Measurements from ENCODE around the gene ISCU. TPM values are rescaled to one million over a fixed set of nuclear protein-coding genes. Genes with fewer than 3 reads are reported as not detected.

ISCU gene
- total and polyA plus RNA-seq, 2 of the 8 experiments (the other 6 are each of a cell fraction or from before 2014, with no cell fraction given) = 72.1 to 78.1 TPM

GRCh38 chr12:108614041-108614440, 51.6 kb downstream of the ISCU start:
- TF ChIP-seq PHF8 (conservative IDR thresholded peaks at IDR 0.05; ENCODE audit: low read depth, low read length) = no peak
- TF ChIP-seq CREB1 (IDR thresholded peaks at IDR 0.05) = no peak
- no peak for TF ChIP-seq TAF7 (optimal IDR thresholded peaks at IDR 0.05; ENCODE audit: borderline replicate concordance, low read depth, low read length)
- no peak for TF ChIP-seq EGR1 (IDR thresholded peaks at IDR 0.05; ENCODE audit: borderline replicate concordance, low read depth, low read length)
- TF ChIP-seq KDM4A (IDR thresholded peaks at IDR 0.05; ENCODE audit: low read depth, low read length, severe bottlenecking) = no peak
- no peak for TF ChIP-seq EP300 (IDR thresholded peaks at IDR 0.05; ENCODE audit: borderline replicate concordance in 1 of 2, low read depth in 2 of 2, low read length in 2 of 2)
- no peak for TF ChIP-seq SP2 (IDR thresholded peaks at IDR 0.05; ENCODE audit: low read length)
- no peak for TF ChIP-seq SIRT6 (IDR thresholded peaks at IDR 0.05; ENCODE audit: low read length)
- no peak for TF ChIP-seq TBP (IDR thresholded peaks at IDR 0.05; ENCODE audit: low read depth, low read length)
- no peak for TF ChIP-seq BCL11A (IDR thresholded peaks at IDR 0.05; ENCODE audit: low read depth in 2 of 2, low read length in 2 of 2)
- no peak for TF ChIP-seq YY1 (IDR thresholded peaks at IDR 0.05; ENCODE audit: low read depth, low read length)
- H3K9ac ChIP-seq (replicated peaks in 1 of 4; ENCODE audit: extremely low read depth in 1 of 4, low read depth in 3 of 4, low read length in 3 of 4) = no peak overlapping the region
- no peaks in the 10 kb centered on the region for H3K9me3 ChIP-seq (ENCODE audit: insufficient read depth in 2 of 2, low read depth in 1 of 2, low read length in 1 of 2)
- H4K91ac ChIP-seq (replicated peaks; ENCODE audit: insufficient read length, low read length) = peak overlapping the region; percentile 0
- no peaks in the 10 kb centered on the region for H3K79me2 ChIP-seq (ENCODE audit: control insufficient read depth in 1 of 2, insufficient read depth in 2 of 2, low read length in 2 of 2)
- WGBS, 2 experiments (ENCODE audit: extremely low coverage in 1 of 2, insufficient coverage in 1 of 2, insufficient read length in 1 of 2, insufficient replicate concordance in 2 of 2, low coverage in 1 of 2, low lambda C conversion rate in 2 of 2, missing lambda C conversion rate in 1 of 2) = 94% methylated on average over 4 of the region's 4 CpGs; no CpG with 5 or more reads in 1 of the 2 experiments
- H3K18ac ChIP-seq (ENCODE audit: extremely low read depth, low read length) = no peak overlapping the region
- no peaks in the 10 kb centered on the region for H3K36me3 ChIP-seq (ENCODE audit: control insufficient read depth in 2 of 4, insufficient read depth in 4 of 4, low read length in 3 of 4)
- no peak overlapping the region for H3K4me2 ChIP-seq (ENCODE audit: insufficient read depth in 1 of 2, low read depth in 2 of 2, low read length in 2 of 2)
- no peak overlapping the region for H3K56ac ChIP-seq (replicated peaks; ENCODE audit: insufficient read length, low read depth, low read length)
- no peaks in the 10 kb centered on the region for H4K20me1 ChIP-seq (replicated peaks in 1 of 2; ENCODE audit: control insufficient read depth in 1 of 2, insufficient read depth in 2 of 2, low read length in 2 of 2)
- H3K23me2 ChIP-seq (ENCODE audit: low read depth, low read length) = no peaks in the 10 kb centered on the region
- H2BK12ac ChIP-seq (ENCODE audit: low read depth, low read length) = peak overlapping the region; percentile 80; the same call in 1 of the 2 replicates
- ChIA-PET CTCF (ENCODE audit: partially characterized antibody) (interaction anchor here (0.6 to 22.5 kb wide), 4 partner anchors 14 to 190 kb away, joined by 3 to 523 read pairs (median 4); partner anchors contain the start of genes ISCU and SART3), POLR2A (ENCODE audit: partially characterized antibody) (interaction anchor here (1.1 to 2.0 kb wide), 4 partner anchors 27 to 53 kb away, joined by 3 to 10 read pairs (median 3); partner anchors contain the start of genes ISCU and SART3)
- no peak overlapping the region for H2BK20ac ChIP-seq (ENCODE audit: low read length)
- H2BK15ac ChIP-seq (ENCODE audit: low read length) = no peak overlapping the region
- no peak overlapping the region for H4K8ac ChIP-seq (ENCODE audit: extremely low read depth, insufficient read depth, low read length)
- H3K4me3 ChIP-seq (ENCODE audit: extremely low read depth in 1 of 4, insufficient read depth in 2 of 4, low read depth in 3 of 4, low read length in 4 of 4) = no peak overlapping the region
- no peak overlapping the region for H3K14ac ChIP-seq (ENCODE audit: insufficient read length)
- H4K5ac ChIP-seq (ENCODE audit: insufficient read length, low read depth, low read length) = no peak overlapping the region
- no peak overlapping the region for H3K23ac ChIP-seq (ENCODE audit: insufficient read length)
- peaks cover 0 to 12% (median 4%) of the 10 kb centered on the region in 4 experiments; a peak in 5 of 7 replicates for H3K4me1 ChIP-seq (replicated peaks in 1 of 4; ENCODE audit: control insufficient read depth in 3 of 4, insufficient read depth in 4 of 4, low read length in 3 of 4)
- no peak overlapping the region for H2AFZ ChIP-seq (ENCODE audit: low read length)
- no peak overlapping the region for H2BK120ac ChIP-seq (replicated peaks; ENCODE audit: low read depth, low read length)
- FAIRE-seq (no peak), DNase-seq (ENCODE audit: low read depth in 1 of 2, low spot score in 2 of 2) (no peak)
- no peak overlapping the region for H3K27ac ChIP-seq (ENCODE audit: low read depth, low read length)
- no peaks in the 10 kb centered on the region for H3K79me1 ChIP-seq (ENCODE audit: low read depth, low read length)
- 0 out of 2 replicates have a peak overlapping the region, but pooled peaks have one; percentile 48 for H2BK5ac ChIP-seq (ENCODE audit: low read depth, low read length)
- H3K4ac ChIP-seq (replicated peaks; ENCODE audit: insufficient read length, low read depth, low read length) = no peak overlapping the region
- no peaks in the 10 kb centered on the region for H3K27me3 ChIP-seq (replicated peaks in 1 of 4; ENCODE audit: control insufficient read depth in 3 of 4, extremely low read depth in 1 of 4, insufficient read depth in 3 of 4, low read length in 3 of 4)
- H2AK5ac ChIP-seq (ENCODE audit: low read depth, low read length) = no peak overlapping the region

All from H1 (cell line).